Bronchial epithelial cell (primary cell): ENCODE measurements around the gene SLC30A9. TPM values are rescaled to one million over a fixed set of nuclear protein-coding genes. Genes with fewer than 3 reads are reported as not detected.

ENCODE experiments used
- DNase-seq: peaks from one replicate; pipeline ENCODE4 v3.0.0-alpha.2; 2010; ENCODE audit warnings: low read depth
- FAIRE-seq: peaks from 2 replicates; lab custom pipeline; 2011; peaks lifted over from hg19 to GRCh38; lab: Jason Lieb, UNC
- H3K27me3 ChIP-seq: 2 replicates; pipeline ENCODE4 v1.5.1; 2011; ENCODE audit warnings: low read length; ENCODE audit not compliant: control insufficient read depth, insufficient read depth
- H3K36me3 ChIP-seq: 2 replicates; pipeline ENCODE4 v1.5.1; 2011; ENCODE audit warnings: low read length; ENCODE audit not compliant: control insufficient read depth, insufficient read depth
- H3K4me3 ChIP-seq: 2 replicates; pipeline ENCODE4 v1.5.1; 2011; ENCODE audit warnings: mild to moderate bottlenecking, low read depth, low read length, control low read depth
- total RNA-seq: library from RNA; depleted of rRNA; stranded (reverse); fragments of >200 nt; gene quantifications from 2 replicates; pipeline ENCODE4 v1.2.1, GENCODE V29; 2014
- TF ChIP-seq, protein P1 (sequence below): IDR thresholded peaks from 2 replicates; pipeline ENCODE4 v1.5.1; 2011; ENCODE audit warnings: mild to moderate bottlenecking, moderate library complexity, low read length, control low read depth, inconsistent platforms; ENCODE audit not compliant: insufficient read depth, severe bottlenecking

SLC30A9 gene
- total RNA-seq, 1 donor from 2014 or later = 54.5 TPM

- Histone ChIP-seq H3K4me3 (no peak overlapping the region), H3K27me3 (no peaks in the 10 kb centered on the region), H3K36me3 (no peaks in the 10 kb centered on the region)
- FAIRE-seq (no peak), DNase-seq (no peak)
- TF ChIP-seq, protein P1, sequence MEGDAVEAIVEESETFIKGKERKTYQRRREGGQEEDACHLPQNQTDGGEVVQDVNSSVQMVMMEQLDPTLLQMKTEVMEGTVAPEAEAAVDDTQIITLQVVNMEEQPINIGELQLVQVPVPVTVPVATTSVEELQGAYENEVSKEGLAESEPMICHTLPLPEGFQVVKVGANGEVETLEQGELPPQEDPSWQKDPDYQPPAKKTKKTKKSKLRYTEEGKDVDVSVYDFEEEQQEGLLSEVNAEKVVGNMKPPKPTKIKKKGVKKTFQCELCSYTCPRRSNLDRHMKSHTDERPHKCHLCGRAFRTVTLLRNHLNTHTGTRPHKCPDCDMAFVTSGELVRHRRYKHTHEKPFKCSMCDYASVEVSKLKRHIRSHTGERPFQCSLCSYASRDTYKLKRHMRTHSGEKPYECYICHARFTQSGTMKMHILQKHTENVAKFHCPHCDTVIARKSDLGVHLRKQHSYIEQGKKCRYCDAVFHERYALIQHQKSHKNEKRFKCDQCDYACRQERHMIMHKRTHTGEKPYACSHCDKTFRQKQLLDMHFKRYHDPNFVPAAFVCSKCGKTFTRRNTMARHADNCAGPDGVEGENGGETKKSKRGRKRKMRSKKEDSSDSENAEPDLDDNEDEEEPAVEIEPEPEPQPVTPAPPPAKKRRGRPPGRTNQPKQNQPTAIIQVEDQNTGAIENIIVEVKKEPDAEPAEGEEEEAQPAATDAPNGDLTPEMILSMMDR = no peak
These were observed 13.4 kb upstream of the SLC30A9 start for GRCh38 chr4:41976775-41977516.

DNA sequence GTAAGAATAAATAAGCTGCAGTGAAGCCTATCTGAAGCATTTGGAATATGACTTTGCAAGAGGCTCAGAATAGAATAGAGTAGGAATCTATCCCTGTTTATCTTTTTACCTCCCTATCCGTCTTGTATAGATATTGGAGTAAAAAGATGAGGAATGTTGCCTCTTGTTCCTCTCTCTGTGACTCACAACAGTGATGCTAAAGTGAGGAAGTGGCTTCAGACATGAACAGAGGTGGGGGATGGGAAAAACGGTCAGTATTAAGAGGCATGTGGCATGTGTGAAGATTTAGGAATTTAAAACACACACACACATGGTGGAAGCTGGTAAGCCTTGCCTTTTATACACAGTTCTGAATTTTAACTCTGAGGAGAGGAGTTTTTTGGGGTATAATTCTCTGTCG is 12.6 kb upstream of the SLC30A9 start:
- FAIRE-seq (no peak), DNase-seq (peak; percentile 19)
- H3K4me3 ChIP-seq = no peak overlapping the region
- no peaks in the 10 kb centered on the region for H3K27me3 ChIP-seq
- no peaks in the 10 kb centered on the region for H3K36me3 ChIP-seq
- TF ChIP-seq, protein P1 = no peak

DNA sequence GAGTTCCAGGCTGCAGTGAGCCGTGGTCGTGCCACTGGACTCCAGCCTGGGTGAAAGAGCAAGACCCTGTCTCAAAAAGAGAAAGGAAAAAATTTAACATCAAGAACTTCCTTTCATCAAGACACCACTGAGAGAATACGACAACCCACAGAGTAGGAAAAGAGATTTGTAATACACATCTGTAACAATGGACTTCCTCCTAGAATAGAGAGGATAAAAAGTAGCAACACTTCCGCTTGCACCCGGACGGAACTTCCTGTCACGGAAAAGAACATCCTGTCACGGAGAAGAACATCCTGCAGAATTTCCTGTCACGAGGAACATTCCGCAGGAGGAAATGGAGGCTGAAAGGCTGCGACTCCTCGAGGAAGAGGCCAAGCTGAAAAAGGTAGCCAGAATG is 8.9 kb upstream of the SLC30A9 start, which contains the start of gene DCAF4L1:
DCAF4L1 (plus strand) TSS at position 301 of the 400 bp plus-strand sequence; CDS start at position 338, 37 bp downstream.
- FAIRE-seq = no peak
- DNase-seq = no peak

DNA sequence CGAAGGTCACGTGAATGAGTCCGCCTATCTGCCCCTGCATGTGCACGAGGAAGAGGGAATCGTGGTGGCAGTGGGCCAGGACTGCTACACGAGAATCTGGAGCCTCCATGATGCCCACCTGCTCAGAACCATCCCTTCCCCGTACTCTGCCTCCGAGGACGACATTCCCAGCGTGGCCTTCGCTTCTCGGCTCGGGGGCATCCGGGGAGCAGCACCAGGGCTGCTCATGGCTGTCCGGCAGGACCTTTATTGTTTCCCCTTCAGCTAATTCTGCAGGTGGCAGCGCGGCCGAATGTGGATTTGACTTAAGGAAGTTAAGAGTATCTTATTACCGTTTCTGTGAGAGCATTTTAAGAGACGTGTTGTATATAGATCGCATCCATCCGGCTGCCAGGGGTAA is 7.6 kb upstream of the SLC30A9 start:
- TF ChIP-seq, protein P1 = no peak
- Histone ChIP-seq H3K27me3 (no peaks in the 10 kb centered on the region), H3K4me3 (no peak overlapping the region), H3K36me3 (no peaks in the 10 kb centered on the region)
- DNase-seq (no peak), FAIRE-seq (no peak)

More for the DNA sequence above, 8.9 kb upstream of the SLC30A9 start, which contains the start of gene DCAF4L1:
- Histone ChIP-seq H3K4me3 (no peak within 1 kb of the TSS), H3K27me3 (no peaks in the 10 kb centered on the region), H3K36me3 (no peaks in the 10 kb centered on the region)
- TF ChIP-seq, protein P1 = no peak

DNA sequence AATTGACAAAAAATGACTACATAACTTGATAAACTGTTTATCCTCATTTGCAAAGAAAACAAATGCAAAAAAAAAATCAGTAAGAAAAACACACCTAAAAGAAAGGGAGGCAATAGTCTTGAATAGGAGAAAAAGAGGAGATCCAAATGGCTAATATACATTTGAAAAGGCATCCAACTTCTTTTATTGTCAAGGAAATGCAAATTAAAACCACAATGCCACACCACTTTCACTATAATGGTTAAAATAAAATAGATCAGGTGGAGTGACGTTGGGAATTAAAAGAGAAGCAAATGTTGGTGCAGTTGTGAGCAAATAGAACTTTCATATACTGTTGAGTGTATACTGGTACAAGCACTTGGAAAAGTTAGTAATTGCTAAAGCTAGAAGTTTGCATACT is 5.2 kb upstream of the SLC30A9 start:
- TF ChIP-seq, protein P1 = no peak
- no peaks in the 10 kb centered on the region for H3K27me3 ChIP-seq
- no peaks in the 10 kb centered on the region for H3K36me3 ChIP-seq
- DNase-seq (no peak), FAIRE-seq (no peak)
- no peak overlapping the region for H3K4me3 ChIP-seq
